A549 (cell line): Measurements from ENCODE around the gene TSPAN14.

ENCODE experiments used
- CBX2 ChIP-seq: fragments of 200-600 bp; sonication (generic); IDR thresholded peaks from 2 replicates; pipeline ENCODE4 v1.6.1; 2016; ENCODE audit warnings: low read depth, mild to moderate bottlenecking, borderline replicate concordance
- CTCF ChIP-seq: fragments of >200 bp; sonication (Bioruptor Twin); formaldehyde crosslinking; IDR thresholded peaks from 3 replicates; pipeline ENCODE4 v1.5.1; 2016
- HDAC2 ChIP-seq: fragments of 200-600 bp; sonication (generic); IDR thresholded peaks from 2 replicates; pipeline ENCODE4 v1.6.1; 2016
- MAX ChIP-seq: IDR thresholded peaks from 2 replicates; pipeline ENCODE4 v1.6.1; 2012
- MAZ ChIP-seq: fragments of 150-350 bp; IDR thresholded peaks from 2 replicates; pipeline ENCODE4 v1.6.1; 2014; ENCODE audit warnings: antibody characterized with exemption, low read depth, low read length, borderline replicate concordance
- PHF8 ChIP-seq: fragments of 200-600 bp; sonication (generic); IDR thresholded peaks from 2 replicates; pipeline ENCODE4 v1.6.1; 2016; ENCODE audit warnings: low read depth, mild to moderate bottlenecking, antibody characterized with exemption, moderate library complexity, borderline replicate concordance
- POLR2A ChIP-seq: IDR thresholded peaks from 2 replicates; pipeline ENCODE4 v1.6.1; 2012; ENCODE audit warnings: mild to moderate bottlenecking, low read length
- ZFP36 ChIP-seq: fragments of 450-650 bp; IDR thresholded peaks from 2 replicates; pipeline ENCODE4 v1.6.1; 2014; ENCODE audit warnings: borderline replicate concordance; ENCODE audit not compliant: partially characterized antibody

GRCh38 chr10:80489371-80490112 is 35.4 kb downstream of the TSPAN14 start:
- TF ChIP-seq CBX2 (no peak), POLR2A (no peak), HDAC2 (no peak), ZFP36 (no peak), MAX (no peak), CTCF (no peak), PHF8 (no peak), MAZ (no peak)
